Transverse colon (tissue), 4 donors: ENCODE measurements around the gene LRRC36. TPM values are rescaled to one million over a fixed set of nuclear protein-coding genes. Genes with fewer than 3 reads are reported as not detected.

Experiments used
- DNase-seq: peaks from one replicate; pipeline ENCODE4 v3.0.0-alpha.2; 2019
- H3K27ac ChIP-seq, 4 donors: fragments of 200-600 bp; sonication (generic); 2 replicates each; pipeline ENCODE4 v1.5.1; 2016 to 2018; ENCODE audit warnings: inconsistent platforms in 4 of 4
- H3K27me3 ChIP-seq: fragments of 200-600 bp; sonication (generic); 2 replicates; pipeline ENCODE4 v1.5.1; 2017; ENCODE audit warnings: inconsistent platforms
- H3K36me3 ChIP-seq, 4 donors: fragments of 200-600 bp; sonication (generic); 2 replicates each; pipeline ENCODE4 v1.5.1; 2017 to 2019; ENCODE audit warnings: inconsistent platforms in 4 of 4
- H3K4me1 ChIP-seq, 4 donors: fragments of 200-600 bp; sonication (generic); 2 replicates each; pipeline ENCODE4 v1.5.1; 2017 to 2020; ENCODE audit warnings: inconsistent platforms in 4 of 4
- H3K4me3 ChIP-seq, 4 donors: fragments of 200-600 bp; sonication (generic); 1 replicate in 1 of 4; 2 replicates in 3 of 4; pipeline versions ENCODE4 v1.5.1 to v1.6.1; 2017 to 2019; ENCODE audit warnings: inconsistent platforms in 4 of 4
- H3K9me3 ChIP-seq, 2 donors: fragments of 200-600 bp; sonication (generic); 2 replicates each; pipeline ENCODE4 v1.5.1; 2017 to 2019; ENCODE audit warnings: inconsistent platforms in 2 of 2
- EP300 ChIP-seq: sonication (generic); formaldehyde crosslinking; IDR thresholded peaks from one replicate; pipeline ENCODE4 v1.6.1; 2017; ENCODE audit warnings: antibody characterized with exemption, low read depth
- POLR2A ChIP-seq: fragments of 450-650 bp; IDR thresholded peaks from one replicate; pipeline ENCODE4 v1.6.1; 2016; ENCODE audit warnings: antibody characterized with exemption, mild to moderate bottlenecking, moderate library complexity
- POLR2AphosphoS5 ChIP-seq, 3 donors: sonication (generic); formaldehyde crosslinking; IDR thresholded peaks; one replicate each; pipeline ENCODE4 v1.6.1; 2016; ENCODE audit warnings: antibody characterized with exemption in 3 of 3
- WGBS, 2 donors: methylation state at CpG; one replicate each; pipeline ENCODE4 v1.1.5; 2018; ENCODE audit warnings: low coverage in 1 of 2; 5-methylcytosine and 5-hydroxymethylcytosine counted together
- in situ Hi-C, 4 donors: fragments of 200-750 bp; cut with MboI; loops; one replicate each; pipeline versions ENCODE4 v1.15.0 to v1.15.1; 2017; ENCODE audit warnings: low sequenced_read_pairs in 3 of 4, low pct_ligation_motif_present in 1 of 4, low pct_unique_long_range_greater_than_20kb in 1 of 4
- intact Hi-C: fragments of 100-400 bp; cut with DNase I; formaldehyde crosslinking; loops from one replicate; pipeline ENCODE4 v1.15.1; 2023; ENCODE audit warnings: low total_unique reads
- total RNA-seq, 4 donors: library from RNA; depleted of rRNA; stranded (reverse); fragments of >200 nt; gene quantifications; one replicate each; pipeline ENCODE4 v1.1.0, GENCODE V29; 2016
- TF ChIP-seq, protein P1 (sequence below), 5 experiments: fragments of 200-600 bp in 3 of 5; fragments of 450-650 bp in 2 of 5; sonication (generic) in 3 of 5; IDR thresholded peaks; 1 replicate in 2 of 5; 2 replicates in 3 of 5; pipeline ENCODE4 v1.5.1; 2016 to 2017; ENCODE audit warnings: antibody characterized with exemption in 5 of 5, inconsistent platforms in 3 of 5, mild to moderate bottlenecking in 2 of 5, moderate library complexity in 1 of 5

The LRRC36 gene
- total RNA-seq, 4 donors from 2014 or later: 0.79 TPM; not detected in 3

DNA sequence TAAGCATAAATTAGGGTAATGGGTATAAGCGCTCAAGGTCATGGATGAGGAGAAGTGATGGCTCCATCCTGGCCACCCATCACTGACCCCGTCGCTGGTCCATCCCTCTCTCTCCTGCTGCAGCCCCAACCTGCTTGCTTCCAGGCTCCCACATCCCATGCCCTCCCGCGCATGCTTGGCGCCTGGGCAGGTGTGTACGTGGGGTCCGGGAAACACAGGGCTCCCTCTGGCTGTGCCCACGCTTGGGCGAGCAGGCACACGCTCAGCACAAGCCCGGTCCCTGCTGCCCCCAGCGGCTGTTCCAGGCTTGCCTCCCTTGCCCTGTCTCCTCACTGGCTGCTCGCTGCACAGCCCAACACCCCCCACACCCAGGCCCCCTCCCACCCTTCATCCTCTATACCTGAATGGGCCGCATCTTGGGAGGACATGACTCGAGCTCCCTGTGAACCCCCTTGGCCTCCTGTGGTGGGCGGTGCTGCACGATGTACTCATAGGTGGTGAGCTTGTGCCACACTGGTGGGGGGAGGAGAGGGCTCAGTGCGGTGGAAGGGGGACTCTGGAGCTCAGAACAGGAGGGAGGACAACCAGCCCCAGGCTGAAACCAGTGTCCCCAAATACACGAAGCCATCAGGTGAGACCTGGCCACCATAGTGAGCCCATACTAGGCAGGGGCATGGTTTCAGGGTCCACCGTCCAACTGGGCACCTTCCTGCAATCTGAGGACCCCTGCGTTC, 71.4 kb downstream of the LRRC36 start:
- TF ChIP-seq POLR2AphosphoS5 (IDR thresholded peaks at IDR 0.05) (no peak), POLR2A (no peak), EP300 (no peak)
- TF ChIP-seq, protein P1, sequence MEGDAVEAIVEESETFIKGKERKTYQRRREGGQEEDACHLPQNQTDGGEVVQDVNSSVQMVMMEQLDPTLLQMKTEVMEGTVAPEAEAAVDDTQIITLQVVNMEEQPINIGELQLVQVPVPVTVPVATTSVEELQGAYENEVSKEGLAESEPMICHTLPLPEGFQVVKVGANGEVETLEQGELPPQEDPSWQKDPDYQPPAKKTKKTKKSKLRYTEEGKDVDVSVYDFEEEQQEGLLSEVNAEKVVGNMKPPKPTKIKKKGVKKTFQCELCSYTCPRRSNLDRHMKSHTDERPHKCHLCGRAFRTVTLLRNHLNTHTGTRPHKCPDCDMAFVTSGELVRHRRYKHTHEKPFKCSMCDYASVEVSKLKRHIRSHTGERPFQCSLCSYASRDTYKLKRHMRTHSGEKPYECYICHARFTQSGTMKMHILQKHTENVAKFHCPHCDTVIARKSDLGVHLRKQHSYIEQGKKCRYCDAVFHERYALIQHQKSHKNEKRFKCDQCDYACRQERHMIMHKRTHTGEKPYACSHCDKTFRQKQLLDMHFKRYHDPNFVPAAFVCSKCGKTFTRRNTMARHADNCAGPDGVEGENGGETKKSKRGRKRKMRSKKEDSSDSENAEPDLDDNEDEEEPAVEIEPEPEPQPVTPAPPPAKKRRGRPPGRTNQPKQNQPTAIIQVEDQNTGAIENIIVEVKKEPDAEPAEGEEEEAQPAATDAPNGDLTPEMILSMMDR (IDR thresholded peaks at IDR 0.05): no peak
- Histone ChIP-seq H3K27me3 (no peaks in the 10 kb centered on the region), H3K36me3 (no peaks in the 10 kb centered on the region), H3K4me1 (peaks cover 26 to 52% (median 40%) of the 10 kb centered on the region in 4 donors), H3K27ac (peak overlapping the region in 1 of 4 donors; percentile 77), H3K9me3 (no peaks in the 10 kb centered on the region), H3K4me3 (no peak overlapping the region)
- DNase-seq: no peak
- in situ Hi-C loops: loop anchor here in 2 of 4 donors (25.0 kb wide), 2 partner anchors 111 to 436 kb away; partner anchors contain the start of genes CES3 (in 1 of the 2) and PLEKHG4 (in 1 of the 2)
- 80 to 88% methylated on average over 3 to 20 of the region's 22 CpGs for WGBS, 2 donors
- intact Hi-C loops: loop anchor here (5.0 kb wide), 1 partner anchor 116 kb away; no protein-coding TSS in a partner anchor

DNA sequence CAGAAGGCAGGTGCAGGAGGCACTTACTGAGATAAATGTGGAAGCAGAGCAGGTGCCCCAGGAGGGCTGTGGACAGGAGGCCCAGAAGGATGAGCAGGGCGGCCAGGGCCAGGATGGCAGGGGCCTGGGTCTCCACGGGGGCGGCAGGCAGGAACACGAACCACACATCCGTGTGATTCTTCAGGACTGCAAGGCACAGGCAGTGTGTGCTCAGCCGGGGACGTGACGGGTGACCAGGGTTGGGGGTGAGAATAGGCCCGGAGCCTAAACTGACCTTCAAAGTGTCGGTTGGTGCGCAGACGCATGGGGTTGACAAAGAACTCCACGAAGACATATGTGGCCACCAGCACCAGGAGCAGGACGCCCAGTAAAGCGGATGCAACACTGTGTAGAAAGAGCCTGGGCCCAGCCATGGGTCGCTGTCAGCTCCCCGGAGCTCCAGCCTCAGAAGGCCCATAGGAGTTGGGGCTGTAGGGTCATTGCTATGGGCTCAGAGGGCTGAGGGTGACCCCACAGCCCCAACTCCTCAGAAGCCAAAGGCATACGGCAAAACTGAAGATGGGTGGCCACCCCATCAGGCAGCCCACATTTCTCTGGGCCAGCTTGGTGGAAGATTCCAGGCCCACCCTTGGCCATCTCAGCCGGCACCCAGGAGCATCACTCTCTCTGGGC, 72.1 kb downstream of the LRRC36 start:
- Histone ChIP-seq H3K4me3 (no peak overlapping the region), H3K4me1 (peaks cover 24 to 48% (median 34%) of the 10 kb centered on the region in 4 donors), H3K27me3 (no peaks in the 10 kb centered on the region), H3K9me3 (no peaks in the 10 kb centered on the region), H3K36me3 (no peaks in the 10 kb centered on the region), H3K27ac (no peak overlapping the region)
- in situ Hi-C loops: loop anchor here in 2 of 4 donors (25.0 kb wide), 2 partner anchors 111 to 436 kb away; partner anchors contain the start of genes CES3 (in 1 of the 2) and PLEKHG4 (in 1 of the 2)
- DNase-seq: no peak
- TF ChIP-seq, protein P1 (IDR thresholded peaks at IDR 0.05): no peak
- TF ChIP-seq POLR2A: no peak
- no peak for TF ChIP-seq EP300
- TF ChIP-seq POLR2AphosphoS5 (IDR thresholded peaks at IDR 0.05): no peak
- WGBS, 2 donors: 90% methylated on average over 19 of the region's 19 CpGs; no CpG with 5 or more reads in 1 of the 2 donors
- intact Hi-C loops: loop anchor here (5.0 kb wide), 1 partner anchor 116 kb away; no protein-coding TSS in a partner anchor

DNA sequence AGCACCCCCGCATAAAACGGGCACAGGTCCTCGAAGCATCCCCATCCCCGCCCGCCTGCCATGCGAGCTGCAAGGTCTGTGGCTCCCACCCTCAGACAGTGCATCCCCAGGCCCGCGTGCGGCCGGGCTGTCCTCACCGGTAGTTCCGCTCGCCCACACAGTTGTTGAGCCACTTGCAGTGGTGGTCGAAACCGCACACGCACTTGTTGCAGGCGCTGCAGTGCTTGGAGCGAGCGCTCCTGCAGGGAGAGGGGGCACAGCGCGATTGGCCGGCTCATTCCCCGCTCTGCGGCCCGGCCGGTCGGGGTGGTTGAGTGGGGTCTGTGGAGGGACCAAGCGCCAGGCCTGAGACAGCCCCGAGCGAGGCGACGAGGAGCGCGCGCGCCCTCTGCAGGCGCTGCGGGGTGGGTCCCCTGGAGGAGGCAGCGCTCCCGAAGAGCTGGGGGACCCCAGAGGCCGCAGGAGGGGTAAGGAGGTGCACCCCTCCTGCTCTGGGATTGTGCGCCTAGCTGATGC, 72.7 kb downstream of the LRRC36 start:
- DNase-seq: no peak
- in situ Hi-C loops (loop anchor here in 2 of 4 donors (25.0 kb wide), 2 partner anchors 112 to 437 kb away; partner anchors contain the start of genes CES3 (in 1 of the 2) and PLEKHG4 (in 1 of the 2)), intact Hi-C loops (loop anchor here (5.0 kb wide), 1 partner anchor 117 kb away; no protein-coding TSS in a partner anchor)
- WGBS, 2 donors: 46% methylated on average over 41 of the region's 42 CpGs; no CpG with 5 or more reads in 1 of the 2 donors
- Histone ChIP-seq H3K4me1 (peaks cover 27 to 48% (median 33%) of the 10 kb centered on the region in 4 donors), H3K36me3 (no peaks in the 10 kb centered on the region), H3K27ac (no peak overlapping the region), H3K4me3 (no peak overlapping the region), H3K27me3 (no peaks in the 10 kb centered on the region), H3K9me3 (no peaks in the 10 kb centered on the region)
- TF ChIP-seq POLR2AphosphoS5 (IDR thresholded peaks at IDR 0.05): no peak
- TF ChIP-seq, protein P1 (IDR thresholded peaks at IDR 0.05): peak; percentile 58 to 80 (median 76)
